Fibroblast of pulmonary artery (primary cell): Measurements from ENCODE around the gene SULT2A1.
"Not testable (repeated sequence)": the region's sequence is repeated elsewhere in the genome, so short reads cannot be mapped to it uniquely, and the experiment has no call there.

ENCODE experiments used
- DNase-seq: peaks from one replicate; pipeline ENCODE4 v3.0.0-alpha.2; 2010; ENCODE audit warnings: low read depth
- H3K4me3 ChIP-seq: replicated peaks from 2 replicates; pipeline ENCODE4 v1.5.1; 2011; ENCODE audit warnings: low read depth, mild to moderate bottlenecking, control low read depth, low read length, moderate library complexity
- TF ChIP-seq, protein P1 (sequence below): IDR thresholded peaks from 2 replicates; pipeline ENCODE4 v1.5.1; 2011; ENCODE audit warnings: mild to moderate bottlenecking, control low read depth, low read length, inconsistent platforms; ENCODE audit errors: missing control alignments

Gene SULT2A1

DNA sequence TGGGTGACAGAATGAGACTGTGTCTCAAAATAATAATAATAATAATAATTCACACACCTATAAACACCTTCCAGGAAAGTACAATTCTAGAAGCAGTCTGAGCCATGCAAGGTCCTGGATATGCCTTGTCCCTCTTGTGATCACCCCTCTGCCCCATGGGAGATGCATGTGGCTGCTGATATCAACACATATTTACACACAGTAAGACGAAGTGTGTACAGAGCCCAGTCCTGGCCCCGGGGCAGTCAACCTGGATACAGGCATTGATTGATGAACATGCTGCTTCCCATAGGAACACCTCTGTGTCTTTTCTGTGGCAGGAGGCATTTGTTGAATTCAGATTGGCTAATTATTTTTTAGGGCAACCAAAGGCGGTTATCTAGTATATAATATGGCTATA lies 3.2 kb downstream of the SULT2A1 start:
- TF ChIP-seq, protein P1, sequence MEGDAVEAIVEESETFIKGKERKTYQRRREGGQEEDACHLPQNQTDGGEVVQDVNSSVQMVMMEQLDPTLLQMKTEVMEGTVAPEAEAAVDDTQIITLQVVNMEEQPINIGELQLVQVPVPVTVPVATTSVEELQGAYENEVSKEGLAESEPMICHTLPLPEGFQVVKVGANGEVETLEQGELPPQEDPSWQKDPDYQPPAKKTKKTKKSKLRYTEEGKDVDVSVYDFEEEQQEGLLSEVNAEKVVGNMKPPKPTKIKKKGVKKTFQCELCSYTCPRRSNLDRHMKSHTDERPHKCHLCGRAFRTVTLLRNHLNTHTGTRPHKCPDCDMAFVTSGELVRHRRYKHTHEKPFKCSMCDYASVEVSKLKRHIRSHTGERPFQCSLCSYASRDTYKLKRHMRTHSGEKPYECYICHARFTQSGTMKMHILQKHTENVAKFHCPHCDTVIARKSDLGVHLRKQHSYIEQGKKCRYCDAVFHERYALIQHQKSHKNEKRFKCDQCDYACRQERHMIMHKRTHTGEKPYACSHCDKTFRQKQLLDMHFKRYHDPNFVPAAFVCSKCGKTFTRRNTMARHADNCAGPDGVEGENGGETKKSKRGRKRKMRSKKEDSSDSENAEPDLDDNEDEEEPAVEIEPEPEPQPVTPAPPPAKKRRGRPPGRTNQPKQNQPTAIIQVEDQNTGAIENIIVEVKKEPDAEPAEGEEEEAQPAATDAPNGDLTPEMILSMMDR = no peak
- no peak overlapping the region for H3K4me3 ChIP-seq
- no peak for DNase-seq

DNA sequence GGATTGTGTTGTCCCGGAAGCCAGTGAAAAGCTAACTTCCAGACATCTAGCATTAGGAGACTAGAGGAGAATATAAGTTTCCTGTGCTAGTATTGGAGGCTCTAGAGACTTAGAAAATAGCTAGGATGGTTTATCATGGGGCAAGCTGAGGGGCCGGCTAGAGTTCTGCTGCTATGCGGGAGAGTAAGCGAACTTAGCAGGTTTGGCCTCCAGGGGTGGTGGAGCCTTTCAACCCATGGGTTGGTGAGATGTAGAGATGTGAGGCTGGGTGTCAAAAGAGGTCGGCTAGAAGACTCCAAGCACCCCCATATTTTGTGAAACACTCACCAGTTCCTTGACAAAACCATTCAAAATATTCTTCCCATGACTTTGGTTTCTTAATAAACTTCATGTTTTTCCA lies 4.4 kb downstream of the SULT2A1 start:
- no peak for DNase-seq
- TF ChIP-seq, protein P1 = no peak
- H3K4me3 ChIP-seq = no peak overlapping the region

DNA sequence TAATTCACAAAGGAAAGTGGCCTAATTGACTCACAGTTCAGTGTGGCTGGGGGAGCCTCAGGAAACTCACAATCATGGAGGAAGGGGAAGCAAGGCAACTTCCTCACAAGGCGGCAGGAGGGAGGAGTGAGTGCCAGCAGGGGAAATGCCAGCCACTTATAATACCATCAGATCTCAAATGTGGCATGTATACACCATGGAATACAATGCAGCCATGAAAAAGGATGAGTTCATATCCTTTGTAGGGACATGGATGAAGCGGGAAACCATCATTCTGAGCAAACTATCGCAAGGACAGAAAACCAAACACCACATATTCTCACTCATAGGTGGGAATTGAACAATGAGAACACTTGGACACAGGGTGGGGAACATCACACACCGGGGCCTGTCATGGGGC lies 6.7 kb downstream of the SULT2A1 start:
- DNase-seq, H3K4me3 ChIP-seq: not testable (repeated sequence)

DNA sequence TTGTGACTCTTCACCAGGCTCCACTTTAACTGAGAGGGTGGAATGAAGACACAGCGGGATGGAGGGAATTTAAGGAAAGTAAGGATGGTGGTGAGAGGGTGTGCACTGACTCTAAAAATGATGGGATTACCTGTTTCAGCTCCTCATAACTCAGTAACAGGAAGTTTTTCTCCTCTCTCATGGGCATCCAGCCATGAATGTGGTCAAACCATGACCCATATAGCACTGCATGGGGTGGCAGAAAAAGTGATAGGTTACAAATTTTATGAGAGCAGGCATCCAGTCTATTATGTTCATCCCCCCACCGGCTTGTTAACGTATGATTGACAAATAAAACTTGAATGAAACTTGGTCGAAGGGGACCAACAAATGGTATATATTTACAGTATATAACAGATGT lies 7.2 kb downstream of the SULT2A1 start:
- no peak for DNase-seq

DNA sequence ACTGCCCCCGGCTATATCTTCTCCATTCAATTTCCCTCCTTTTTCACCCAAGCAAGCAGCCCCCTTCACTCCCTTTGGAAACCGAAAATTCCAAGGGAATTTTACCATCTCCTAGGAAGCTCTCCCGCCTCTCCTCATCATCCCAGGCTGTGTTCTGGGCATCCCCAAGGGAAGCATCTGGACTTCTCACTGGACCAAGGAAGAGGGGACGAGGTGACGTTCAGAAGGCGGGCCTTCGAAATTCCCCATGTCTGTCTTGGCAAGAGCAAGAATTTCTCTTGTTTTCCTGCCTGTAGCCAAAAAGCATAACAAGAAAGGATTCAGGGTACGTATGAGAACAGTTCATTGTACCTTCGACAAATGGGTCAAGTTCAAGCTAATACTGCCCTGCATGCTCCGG lies 20.9 kb downstream of the SULT2A1 start:
- TF ChIP-seq, protein P1 = no peak
- no peak overlapping the region for H3K4me3 ChIP-seq
- DNase-seq = no peak

More for the DNA sequence above, 7.2 kb downstream of the SULT2A1 start:
- TF ChIP-seq, protein P1 = no peak
- no peak overlapping the region for H3K4me3 ChIP-seq

DNA sequence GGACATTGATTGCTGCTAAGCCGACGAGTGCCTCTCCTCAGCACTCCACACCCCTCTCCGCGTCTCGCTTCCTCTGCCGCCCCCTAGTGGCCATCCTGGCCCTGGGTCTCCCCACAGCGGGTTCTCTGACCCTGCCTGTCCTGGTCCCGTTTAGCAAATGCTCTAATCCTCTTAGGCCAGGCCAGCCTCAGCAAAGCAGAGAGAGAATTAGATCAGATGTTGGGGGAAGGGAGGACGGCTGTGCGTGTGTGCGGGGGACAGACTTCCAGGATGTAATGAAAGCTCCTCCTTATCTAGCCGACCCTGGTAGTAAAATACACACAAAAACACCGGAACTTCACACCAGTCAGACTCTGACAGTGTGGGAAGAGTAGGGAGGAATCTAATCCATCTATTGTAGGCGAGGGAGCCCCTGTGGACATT lies 22.6 kb downstream of the SULT2A1 start:
- DNase-seq = peak; percentile 69
- H3K4me3 ChIP-seq = no peak overlapping the region
- TF ChIP-seq, protein P1 = peak; percentile 97

DNA sequence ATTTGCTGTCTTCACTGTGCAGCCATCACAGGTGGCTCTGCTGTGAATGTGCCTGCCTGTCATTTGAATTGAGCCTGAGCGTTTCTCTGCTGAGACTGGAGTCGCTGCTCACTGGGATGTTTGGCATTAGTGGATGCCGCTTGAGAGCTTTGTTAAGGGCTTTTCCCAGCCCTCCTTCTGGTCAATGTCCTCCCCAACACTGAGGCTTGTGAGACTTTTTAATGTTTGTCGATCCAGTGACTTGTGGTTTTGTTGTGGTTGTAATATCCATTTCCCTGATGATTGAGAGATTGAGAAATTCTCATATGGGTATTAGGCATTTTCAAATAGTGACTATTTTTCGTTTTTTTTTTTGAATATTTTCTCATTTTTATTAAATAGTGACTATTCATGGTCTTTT lies 24.5 kb downstream of the SULT2A1 start:
- TF ChIP-seq, protein P1 = no peak

More for the DNA sequence above, 24.5 kb downstream of the SULT2A1 start:
- H3K4me3 ChIP-seq = no peak overlapping the region
- no peak for DNase-seq
